Smooth muscle cell (in vitro differentiated cells): ENCODE results near the gene GPR35. TPM values are rescaled to one million over a fixed set of nuclear protein-coding genes. Genes with fewer than 3 reads are reported as not detected.

Source experiments
- DNase-seq: peaks from one replicate; lab custom pipeline; 2025; ENCODE audit not compliant: unreplicated experiment; lab: John Stamatoyannopoulos, UW
- H2AFZ ChIP-seq: fragments of 200-600 bp; sonication (generic); 2 replicates; pipeline ENCODE4 v1.6.0; 2016; ENCODE audit warnings: antibody characterized with exemption, low read depth, mild to moderate bottlenecking
- H3F3A ChIP-seq: fragments of 200-600 bp; sonication (generic); 2 replicates; pipeline ENCODE4 v1.6.0; 2017; ENCODE audit warnings: antibody characterized with exemption, low read depth
- H3K27ac ChIP-seq: fragments of 200-600 bp; sonication (generic); 2 replicates; pipeline ENCODE4 v1.5.1; 2016; ENCODE audit warnings: low read depth, mild to moderate bottlenecking
- H3K27me3 ChIP-seq: fragments of 200-600 bp; sonication (generic); 2 replicates; pipeline ENCODE4 v1.6.1; 2016; ENCODE audit warnings: low read depth, mild to moderate bottlenecking
- H3K36me3 ChIP-seq: fragments of 200-600 bp; sonication (generic); 2 replicates; pipeline ENCODE4 v1.5.1; 2016; ENCODE audit warnings: low read depth
- H3K4me1 ChIP-seq: fragments of 200-600 bp; sonication (generic); 2 replicates; pipeline ENCODE4 v1.5.1; 2016; ENCODE audit warnings: low read depth
- H3K4me2 ChIP-seq: fragments of 200-600 bp; sonication (generic); 2 replicates; pipeline ENCODE4 v1.6.0; 2016; ENCODE audit warnings: mild to moderate bottlenecking
- H3K4me3 ChIP-seq: fragments of 200-600 bp; sonication (generic); 2 replicates; pipeline ENCODE4 v1.5.1; 2016; ENCODE audit warnings: mild to moderate bottlenecking
- H3K79me2 ChIP-seq: fragments of 200-600 bp; sonication (generic); 2 replicates; pipeline ENCODE4 v1.6.0; 2016; ENCODE audit warnings: low read depth, mild to moderate bottlenecking
- H3K9ac ChIP-seq: fragments of 200-600 bp; sonication (generic); 2 replicates; pipeline ENCODE4 v1.6.0; 2016; ENCODE audit warnings: low read depth
- H3K9me3 ChIP-seq: fragments of 200-600 bp; sonication (generic); replicated peaks from 2 replicates; pipeline ENCODE4 v1.5.1; 2016; ENCODE audit warnings: low read depth
- H4K20me1 ChIP-seq: fragments of 200-600 bp; sonication (generic); 2 replicates; pipeline ENCODE4 v1.6.0; 2016; ENCODE audit warnings: low read depth
- CTCF ChIP-seq: fragments of 200-600 bp; sonication (generic); IDR thresholded peaks from 2 replicates; pipeline ENCODE4 v1.5.1; 2017; ENCODE audit warnings: borderline replicate concordance, mild to moderate bottlenecking, antibody characterized with exemption; ENCODE audit not compliant: insufficient read depth, poor library complexity, severe bottlenecking
- WGBS: methylation state at CpG from one replicate; pipeline ENCODE4 v1.1.7; 2016; ENCODE audit warnings: low lambda C conversion rate; 5-methylcytosine and 5-hydroxymethylcytosine counted together
- polyA plus RNA-seq: library from polyadenylated mRNA; unstranded; fragments of >200 nt; fragmentation: Nextera tagmentation; extraction: Ambion mirVana; gene quantifications from 2 replicates; pipeline ENCODE4 v1.2.1, GENCODE V29; 2016
- total RNA-seq: library from RNA; depleted of rRNA; stranded (reverse); fragments of >200 nt; gene quantifications from 2 replicates; pipeline ENCODE4 v1.2.3, GENCODE V29; 2014

Gene GPR35
- total and polyA plus RNA-seq, 2 experiments from 2014 or later, result 1.3 to 2.1 TPM

GRCh38 chr2:240632306-240632721 is 7.0 kb downstream of the GPR35 start:
- no peaks in the 10 kb centered on the region for H3K9me3 ChIP-seq
- no peak for TF ChIP-seq CTCF
- H3K79me2 ChIP-seq, result no peaks in the 10 kb centered on the region
- H3K27me3 ChIP-seq, result no peaks in the 10 kb centered on the region
- no peaks in the 10 kb centered on the region for H4K20me1 ChIP-seq
- H3K4me2 ChIP-seq, result no peak overlapping the region
- H2AFZ ChIP-seq, result no peak overlapping the region
- H3K9ac ChIP-seq, result no peak overlapping the region
- no peaks in the 10 kb centered on the region for H3K4me1 ChIP-seq
- no peak for DNase-seq
- H3K36me3 ChIP-seq, result no peaks in the 10 kb centered on the region
- no peaks in the 10 kb centered on the region for H3F3A ChIP-seq
- no peak overlapping the region for H3K4me3 ChIP-seq
- whole genome bisulfite sequencing, result 94% methylated on average over 1 of the region's 1 CpG
- H3K27ac ChIP-seq, result no peak overlapping the region

GRCh38 chr2:240635121-240635997 is 10.1 kb downstream of the GPR35 start:
- Histone ChIP-seq H3K9ac (no peak overlapping the region), H3F3A (no peaks in the 10 kb centered on the region), H2AFZ (no peak overlapping the region), H3K27me3 (no peaks in the 10 kb centered on the region), H3K27ac (no peak overlapping the region), H3K79me2 (no peaks in the 10 kb centered on the region), H4K20me1 (no peaks in the 10 kb centered on the region), H3K4me3 (no peak overlapping the region), H3K36me3 (no peaks in the 10 kb centered on the region), H3K4me1 (no peaks in the 10 kb centered on the region), H3K4me2 (no peak overlapping the region), H3K9me3 (no peaks in the 10 kb centered on the region)
- TF ChIP-seq CTCF, result no peak
- 88% methylated on average over 6 of the region's 6 CpGs for WGBS
- DNase-seq, result no peak

- no peak overlapping the region for H3K4me3 ChIP-seq
Measured at GRCh38 chr2:240635998-240636547, 10.8 kb downstream of the GPR35 start.

More at GRCh38 chr2:240635998-240636547, 10.8 kb downstream of the GPR35 start:
- Histone ChIP-seq H4K20me1 (no peaks in the 10 kb centered on the region), H3K4me2 (no peak overlapping the region), H3K27ac (no peak overlapping the region), H3K9me3 (no peaks in the 10 kb centered on the region), H3K27me3 (no peaks in the 10 kb centered on the region), H3K79me2 (no peaks in the 10 kb centered on the region), H3K9ac (no peak overlapping the region), H2AFZ (no peak overlapping the region), H3K36me3 (no peaks in the 10 kb centered on the region), H3F3A (no peaks in the 10 kb centered on the region), H3K4me1 (no peaks in the 10 kb centered on the region)
- no peak for DNase-seq
- WGBS, result 84% methylated on average over 3 of the region's 3 CpGs
- TF ChIP-seq CTCF, result no peak
